Neutrophil (primary cell): ENCODE results near the gene NSA2.

ENCODE experiments used
- H3K27ac ChIP-seq: fragments of 200-600 bp; sonication (generic); 2 replicates; pipeline ENCODE4 v1.5.1; 2016; ENCODE audit warnings: mild to moderate bottlenecking, moderate library complexity
- H3K27me3 ChIP-seq: fragments of 200-600 bp; sonication (generic); 2 replicates; pipeline ENCODE4 v1.6.0; 2016; ENCODE audit warnings: mild to moderate bottlenecking
- H3K36me3 ChIP-seq: fragments of 200-600 bp; sonication (generic); 2 replicates; pipeline ENCODE4 v1.5.1; 2017
- H3K4me1 ChIP-seq, 2 experiments: fragments of 200-600 bp in 1 of 2; sonication (generic) in 1 of 2; 1 replicate in 1 of 2; 2 replicates in 1 of 2; pipeline versions ENCODE4 v1.5.1 to v1.6.1; 2013 to 2016; ENCODE audit warnings: low read depth in 1 of 2, low read length in 1 of 2, mild to moderate bottlenecking in 1 of 2, moderate library complexity in 1 of 2; ENCODE audit not compliant: control insufficient read depth in 1 of 2, insufficient read depth in 1 of 2
- H3K4me3 ChIP-seq, 2 experiments: fragments of 200-600 bp in 1 of 2; sonication (generic) in 1 of 2; 1 replicate in 1 of 2; 2 replicates in 1 of 2; pipeline ENCODE4 v1.5.1; 2013 to 2016; ENCODE audit warnings: low read depth in 1 of 2, low read length in 1 of 2, mild to moderate bottlenecking in 1 of 2, moderate library complexity in 1 of 2
- H3K9me3 ChIP-seq: fragments of 200-600 bp; sonication (generic); 2 replicates; pipeline ENCODE4 v1.5.1; 2016
- CTCF ChIP-seq: fragments of 200-600 bp; sonication (generic); IDR thresholded peaks from 2 replicates; pipeline ENCODE4 v1.5.1; 2016; ENCODE audit warnings: antibody characterized with exemption

NSA2 gene

DNA sequence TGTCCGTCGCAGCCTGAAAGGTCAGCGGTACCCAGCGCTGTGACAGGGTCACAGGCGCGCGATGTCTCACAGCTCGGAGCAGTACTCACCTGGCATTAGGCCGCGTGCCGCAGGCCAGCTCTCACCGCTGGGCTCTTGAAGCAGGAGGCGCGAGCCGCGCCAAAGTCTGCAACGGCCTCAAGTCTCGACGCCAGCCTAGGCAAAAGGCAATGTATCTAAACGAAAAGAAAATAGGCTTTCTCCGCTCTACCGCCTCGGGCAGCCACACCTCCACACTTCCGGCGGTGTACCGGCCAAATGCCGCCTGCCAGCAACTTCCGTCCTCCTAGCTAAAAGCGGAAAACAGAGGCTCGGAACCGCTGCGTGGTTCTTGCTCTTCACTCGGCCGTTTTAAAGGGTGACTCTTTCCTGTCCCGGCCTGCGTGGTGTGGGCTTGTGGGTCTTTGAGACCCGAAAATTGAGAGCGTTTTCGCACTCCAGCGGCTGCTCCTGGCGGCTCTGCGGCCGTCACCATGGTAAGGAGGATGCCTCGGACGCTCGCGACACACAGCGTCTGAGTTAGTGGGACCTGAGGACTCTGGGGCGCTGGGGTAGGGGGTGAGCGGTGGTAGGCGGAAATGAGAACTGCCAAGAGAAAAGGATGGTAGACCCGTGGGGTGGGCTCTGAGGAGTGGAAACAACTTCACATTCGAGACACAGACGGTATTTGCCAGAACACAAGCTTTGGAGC lies at the start of gene NSA2, which contains the start of gene GFM2:
Gene NSA2 (plus strand): TSS at position 401 of the 730 bp plus-strand sequence. CDS start 112 bp downstream, at position 513.
Gene GFM2 (minus strand): TSS at position 269 of the 730 bp plus-strand sequence. CDS start 3,375 bp downstream, outside the sequence.
- Histone ChIP-seq H3K36me3 (peaks cover 37% of the 10 kb centered on the region), H3K27me3 (no peaks in the 10 kb centered on the region), H3K27ac (peak within 1 kb of the TSS; percentile 87), H3K4me3 (peak within 1 kb of the TSS; percentile 80 to 84), H3K4me1 (peaks cover 20 to 22% of the 10 kb centered on the region in 2 experiments), H3K9me3 (no peaks in the 10 kb centered on the region)
- TF ChIP-seq CTCF: no peak

DNA sequence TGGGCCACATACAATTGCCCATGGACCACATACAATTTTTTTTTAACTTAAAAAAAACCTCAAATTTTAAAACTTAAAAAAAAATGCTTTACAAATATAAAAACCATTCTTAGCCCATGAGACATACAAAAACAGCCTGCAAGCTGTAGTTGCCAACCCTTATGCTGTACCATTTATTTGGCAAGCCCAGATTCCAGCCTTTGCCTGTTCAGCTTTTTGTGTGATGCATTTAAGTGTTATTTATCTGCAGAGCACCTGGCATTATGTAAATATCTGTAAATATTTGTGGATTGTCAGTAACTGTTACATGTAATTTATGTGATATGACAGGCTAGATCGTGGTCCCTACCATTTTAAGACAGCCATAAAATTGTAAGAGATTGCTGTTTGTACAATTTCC lies 49.5 kb upstream of the NSA2 start:
- no peak for TF ChIP-seq CTCF
- Histone ChIP-seq H3K27ac (no peak overlapping the region), H3K36me3 (peaks cover 79% of the 10 kb centered on the region), H3K4me1 (no peaks in the 10 kb centered on the region), H3K4me3 (no peak overlapping the region), H3K9me3 (no peaks in the 10 kb centered on the region), H3K27me3 (no peaks in the 10 kb centered on the region)

DNA sequence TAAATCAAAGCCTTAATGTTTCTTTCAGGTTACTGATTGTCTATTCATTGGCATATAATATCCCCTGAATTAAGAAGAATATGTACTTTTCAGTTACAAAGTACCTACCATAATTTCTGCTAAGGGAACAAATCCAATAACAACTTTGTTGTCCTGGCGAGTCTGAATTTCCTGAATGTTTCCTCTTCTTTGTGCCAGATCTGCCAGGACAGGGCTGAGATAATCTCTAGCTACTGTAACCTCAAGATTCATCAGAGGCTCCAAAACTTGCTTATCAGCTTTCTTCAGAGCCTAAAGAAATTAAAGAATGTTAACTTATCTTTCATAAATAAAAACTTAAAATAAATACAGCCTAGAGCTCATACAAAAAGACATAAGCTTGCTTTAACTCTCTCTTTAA lies 44.8 kb upstream of the NSA2 start:
- no peaks in the 10 kb centered on the region for H3K27me3 ChIP-seq
- no peak overlapping the region for H3K4me3 ChIP-seq
- no peaks in the 10 kb centered on the region for H3K9me3 ChIP-seq
- peaks cover 94% of the 10 kb centered on the region for H3K36me3 ChIP-seq
- no peak for TF ChIP-seq CTCF
- H3K27ac ChIP-seq: no peak overlapping the region
- H3K4me1 ChIP-seq: no peaks in the 10 kb centered on the region

DNA sequence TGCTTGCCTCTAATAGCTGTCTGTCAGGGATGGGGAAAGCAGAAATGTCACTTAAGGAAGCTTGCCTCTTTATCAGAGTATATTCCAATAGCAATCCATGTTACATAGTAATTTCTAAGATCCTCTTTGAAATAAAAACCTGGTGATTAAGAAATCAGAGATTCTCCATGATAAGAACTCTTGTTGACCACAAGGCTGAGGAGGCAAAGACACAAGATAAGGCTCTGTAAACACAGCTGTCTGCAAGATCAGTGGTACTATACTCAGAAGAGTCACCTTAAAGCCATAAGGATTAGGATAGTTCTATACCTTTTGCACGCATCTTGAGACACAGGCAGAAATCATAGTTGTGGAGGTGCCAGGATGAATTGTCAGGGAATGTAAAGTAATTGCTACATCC lies 41.7 kb upstream of the NSA2 start:
- Histone ChIP-seq H3K4me3 (no peak overlapping the region), H3K27me3 (no peaks in the 10 kb centered on the region), H3K4me1 (no peaks in the 10 kb centered on the region), H3K36me3 (peaks cover 88% of the 10 kb centered on the region), H3K9me3 (no peaks in the 10 kb centered on the region), H3K27ac (no peak overlapping the region)
- no peak for TF ChIP-seq CTCF

- H3K36me3 ChIP-seq: peaks cover 92% of the 10 kb centered on the region
- no peak overlapping the region for H3K27ac ChIP-seq
- no peak for TF ChIP-seq CTCF
- H3K4me3 ChIP-seq: no peak overlapping the region
- no peaks in the 10 kb centered on the region for H3K9me3 ChIP-seq
- H3K27me3 ChIP-seq: no peaks in the 10 kb centered on the region
- H3K4me1 ChIP-seq: no peaks in the 10 kb centered on the region
Measured at GRCh38 chr5:74736759-74737158, 30.3 kb upstream of the NSA2 start.
